Kidney (tissue), 14 donors: ENCODE measurements around the gene LRRC49. TPM values are rescaled to one million over a fixed set of nuclear protein-coding genes. Genes with fewer than 3 reads are reported as not detected.
"Not testable (repeated sequence)": the region's sequence is repeated elsewhere in the genome, so short reads cannot be mapped to it uniquely, and the experiment has no call there.

ENCODE experiments used
- DNase-seq, 5 donors: peaks; one replicate each; pipeline ENCODE4 v3.0.0-alpha.2; 2013 to 2020
- FAIRE-seq: peaks from 2 replicates; lab custom pipeline; 2012; peaks lifted over from hg19 to GRCh38; lab: Jason Lieb, UNC
- H3K27ac ChIP-seq, 2 donors: one replicate each; pipeline ENCODE4 v1.7.0; 2013; ENCODE audit warnings: low read depth in 2 of 2, low read length in 2 of 2, inconsistent platforms in 1 of 2
- H3K27me3 ChIP-seq: one replicate; pipeline ENCODE4 v1.7.1; 2013; ENCODE audit warnings: low read length, inconsistent platforms; ENCODE audit not compliant: control insufficient read depth, insufficient read depth
- H3K36me3 ChIP-seq, 3 donors: one replicate each; pipeline versions ENCODE4 v1.7.0 to v1.7.1; 2013; ENCODE audit warnings: low read length in 3 of 3, control low read depth in 1 of 3, inconsistent platforms in 1 of 3; ENCODE audit not compliant: insufficient read depth in 3 of 3, control insufficient read depth in 2 of 3
- H3K4me1 ChIP-seq, 3 donors: one replicate each; pipeline versions ENCODE4 v1.7.0 to v1.7.1; 2013; ENCODE audit warnings: low read length in 3 of 3, inconsistent platforms in 1 of 3, low read depth in 1 of 3; ENCODE audit not compliant: control insufficient read depth in 2 of 3, insufficient read depth in 2 of 3
- H3K4me3 ChIP-seq, 3 donors: one replicate each; pipeline versions ENCODE4 v1.7.0 to v1.8.1; 2013; ENCODE audit warnings: low read length in 3 of 3, control low read depth in 1 of 3, inconsistent platforms in 1 of 3
- H3K9ac ChIP-seq, 3 donors: one replicate each; pipeline versions ENCODE4 v1.7.0 to v1.7.1; 2013; ENCODE audit warnings: low read length in 3 of 3, control low read depth in 1 of 3, inconsistent platforms in 1 of 3
- H3K9me3 ChIP-seq, 3 donors: one replicate each; pipeline versions ENCODE4 v1.7.0 to v1.7.1; 2013; ENCODE audit warnings: low read length in 3 of 3, control low read depth in 1 of 3, inconsistent platforms in 1 of 3; ENCODE audit not compliant: control insufficient read depth in 2 of 3, insufficient read depth in 1 of 3
- intact Hi-C: fragments of 100-400 bp; cut with DNase I; formaldehyde crosslinking; loops from one replicate; pipeline ENCODE4 v1.11.1; 2022
- polyA plus RNA-seq: library from polyadenylated mRNA; stranded (reverse); fragments of 350-450 nt; fragmentation: Illumina TruSeq; extraction: RNeasy Lipid Tissue Mini Kit (QIAGEN cat#74804); gene quantifications from one replicate; pipeline ENCODE4 v1.2.3, GENCODE V29; 2014; ENCODE audit warnings: low read depth, low replicate concordance; ENCODE audit not compliant: insufficient read depth
- total RNA-seq: library from RNA; stranded (reverse); fragmentation: NEBNext Ultra II Directional; extraction: Animal tissue kit (Norgen Biotek cat#: 25700); gene quantifications from one replicate; pipeline ENCODE4 v1.2.1, GENCODE V29; 2021
- TF ChIP-seq, protein P1 (sequence below): IDR thresholded peaks from 3 replicates; pipeline ENCODE4 v1.5.1; 2012; ENCODE audit warnings: mild to moderate bottlenecking, moderate library complexity, borderline replicate concordance; ENCODE audit not compliant: insufficient read depth; ENCODE audit errors: extremely low read depth
- donor health status: control.
- donor health status: control.
- donor health status: control.
- donor health status: control.
- donor health status: control.
- donor health status: DM: yes; HTN: yes; CAD: no.
- donor health status: Normal renal cell carcinoma (clear cell type).

The LRRC49 gene
- total and polyA plus RNA-seq, 2 donors from 2014 or later, result 13.2 to 14.2 TPM

DNA sequence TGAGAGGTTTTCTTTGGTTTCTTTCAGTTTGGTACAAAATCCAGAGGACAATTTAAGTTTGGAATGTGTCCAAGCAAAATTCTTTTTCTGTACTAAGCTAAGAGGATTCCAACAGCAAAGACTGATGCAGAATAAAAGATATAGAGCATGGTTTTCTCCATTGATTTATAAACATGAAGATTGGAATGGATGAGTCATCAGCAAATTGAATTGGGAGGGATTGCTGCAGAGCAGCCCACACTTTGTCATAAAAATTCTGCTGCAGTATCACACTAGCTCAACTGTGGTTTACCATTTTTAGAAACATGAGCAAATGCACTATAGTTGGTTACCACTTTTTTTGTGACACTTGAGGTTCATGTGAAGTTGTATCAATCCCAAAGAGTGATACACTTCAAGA lies 22.6 kb upstream of the LRRC49 start:
- H3K36me3 ChIP-seq, result no peaks in the 10 kb centered on the region
- DNase-seq, result peak in 1 of 5 donors; percentile 23
- no peak overlapping the region for H3K4me3 ChIP-seq
- TF ChIP-seq, protein P1, sequence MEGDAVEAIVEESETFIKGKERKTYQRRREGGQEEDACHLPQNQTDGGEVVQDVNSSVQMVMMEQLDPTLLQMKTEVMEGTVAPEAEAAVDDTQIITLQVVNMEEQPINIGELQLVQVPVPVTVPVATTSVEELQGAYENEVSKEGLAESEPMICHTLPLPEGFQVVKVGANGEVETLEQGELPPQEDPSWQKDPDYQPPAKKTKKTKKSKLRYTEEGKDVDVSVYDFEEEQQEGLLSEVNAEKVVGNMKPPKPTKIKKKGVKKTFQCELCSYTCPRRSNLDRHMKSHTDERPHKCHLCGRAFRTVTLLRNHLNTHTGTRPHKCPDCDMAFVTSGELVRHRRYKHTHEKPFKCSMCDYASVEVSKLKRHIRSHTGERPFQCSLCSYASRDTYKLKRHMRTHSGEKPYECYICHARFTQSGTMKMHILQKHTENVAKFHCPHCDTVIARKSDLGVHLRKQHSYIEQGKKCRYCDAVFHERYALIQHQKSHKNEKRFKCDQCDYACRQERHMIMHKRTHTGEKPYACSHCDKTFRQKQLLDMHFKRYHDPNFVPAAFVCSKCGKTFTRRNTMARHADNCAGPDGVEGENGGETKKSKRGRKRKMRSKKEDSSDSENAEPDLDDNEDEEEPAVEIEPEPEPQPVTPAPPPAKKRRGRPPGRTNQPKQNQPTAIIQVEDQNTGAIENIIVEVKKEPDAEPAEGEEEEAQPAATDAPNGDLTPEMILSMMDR, result no peak
- intact Hi-C loops, result no loop called here
- H3K4me1 ChIP-seq, result no peaks in the 10 kb centered on the region
- H3K9ac ChIP-seq, result no peak overlapping the region
- H3K27me3 ChIP-seq, result no peaks in the 10 kb centered on the region
- H3K27ac ChIP-seq, result no peak overlapping the region
- no peaks in the 10 kb centered on the region for H3K9me3 ChIP-seq
- FAIRE-seq, result no peak

DNA sequence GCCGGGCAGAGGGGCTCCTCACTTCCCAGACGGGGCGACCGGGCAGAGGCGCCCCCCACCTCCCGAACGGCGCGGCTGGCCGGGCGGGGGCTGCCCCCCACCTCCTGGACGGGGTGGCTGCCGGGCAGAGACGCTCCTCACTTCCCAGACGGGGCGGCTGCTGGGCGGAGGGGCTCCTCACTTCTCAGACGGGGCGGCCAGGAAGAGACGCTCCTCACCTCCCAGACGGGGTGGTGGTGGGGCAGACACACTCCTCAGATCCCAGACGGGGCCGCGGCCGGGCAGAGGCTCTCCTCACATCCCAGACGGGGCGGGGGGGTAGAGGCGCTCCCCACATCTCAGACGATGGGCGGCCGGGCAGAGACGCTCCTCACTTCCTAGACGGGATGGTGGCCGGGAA lies 21.1 kb upstream of the LRRC49 start:
- H3K27me3 ChIP-seq, H3K27ac ChIP-seq, intact Hi-C loops, H3K4me1 ChIP-seq, H3K9ac ChIP-seq, FAIRE-seq, H3K9me3 ChIP-seq, H3K36me3 ChIP-seq, DNase-seq, H3K4me3 ChIP-seq: not testable (repeated sequence)

DNA sequence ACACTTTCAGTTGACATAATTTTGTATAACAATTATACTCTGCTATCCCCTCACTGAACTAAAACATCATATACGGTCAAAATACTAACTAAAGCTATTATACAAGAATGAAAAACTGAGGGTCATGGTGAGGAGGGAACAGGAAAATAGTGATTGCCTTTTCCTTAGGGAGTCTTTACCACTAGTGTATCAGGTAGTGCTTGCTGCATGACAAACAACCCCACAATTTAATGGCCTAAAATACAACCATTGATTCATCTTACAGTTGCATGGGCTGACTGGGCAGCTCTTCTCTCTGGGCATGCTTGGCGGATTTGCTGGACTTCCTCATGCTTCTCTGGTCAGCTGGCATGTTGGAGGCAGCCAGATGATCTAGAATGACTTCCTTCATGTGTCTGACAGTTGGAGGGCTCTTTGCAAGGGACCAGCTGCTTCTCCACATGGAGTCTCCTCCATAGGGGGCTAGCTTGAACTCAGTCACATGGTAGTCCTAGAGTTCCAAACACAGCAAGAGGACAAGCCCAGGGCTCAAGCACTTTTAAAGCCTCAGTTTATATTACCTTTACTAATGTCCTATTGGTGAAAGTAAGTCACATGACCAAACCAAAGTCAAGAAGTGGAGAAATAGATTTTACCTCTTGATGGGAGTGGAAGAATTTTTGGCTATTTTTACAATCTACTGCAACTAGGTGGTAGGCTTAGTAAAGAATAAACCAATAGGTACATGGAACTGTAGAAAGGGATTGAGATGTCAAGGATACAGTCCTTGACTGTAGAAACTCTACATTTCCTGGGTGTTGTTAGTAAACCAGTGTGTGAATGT lies 19.2 kb upstream of the LRRC49 start:
- Histone ChIP-seq H3K4me3 (no peak overlapping the region), H3K27ac (no peak overlapping the region), H3K27me3 (no peaks in the 10 kb centered on the region), H3K9me3 (no peaks in the 10 kb centered on the region), H3K9ac (no peak overlapping the region), H3K36me3 (no peaks in the 10 kb centered on the region), H3K4me1 (no peaks in the 10 kb centered on the region)
- no peak for DNase-seq
- TF ChIP-seq, protein P1, result no peak
- no peak for FAIRE-seq
- intact Hi-C loops, result no loop called here

DNA sequence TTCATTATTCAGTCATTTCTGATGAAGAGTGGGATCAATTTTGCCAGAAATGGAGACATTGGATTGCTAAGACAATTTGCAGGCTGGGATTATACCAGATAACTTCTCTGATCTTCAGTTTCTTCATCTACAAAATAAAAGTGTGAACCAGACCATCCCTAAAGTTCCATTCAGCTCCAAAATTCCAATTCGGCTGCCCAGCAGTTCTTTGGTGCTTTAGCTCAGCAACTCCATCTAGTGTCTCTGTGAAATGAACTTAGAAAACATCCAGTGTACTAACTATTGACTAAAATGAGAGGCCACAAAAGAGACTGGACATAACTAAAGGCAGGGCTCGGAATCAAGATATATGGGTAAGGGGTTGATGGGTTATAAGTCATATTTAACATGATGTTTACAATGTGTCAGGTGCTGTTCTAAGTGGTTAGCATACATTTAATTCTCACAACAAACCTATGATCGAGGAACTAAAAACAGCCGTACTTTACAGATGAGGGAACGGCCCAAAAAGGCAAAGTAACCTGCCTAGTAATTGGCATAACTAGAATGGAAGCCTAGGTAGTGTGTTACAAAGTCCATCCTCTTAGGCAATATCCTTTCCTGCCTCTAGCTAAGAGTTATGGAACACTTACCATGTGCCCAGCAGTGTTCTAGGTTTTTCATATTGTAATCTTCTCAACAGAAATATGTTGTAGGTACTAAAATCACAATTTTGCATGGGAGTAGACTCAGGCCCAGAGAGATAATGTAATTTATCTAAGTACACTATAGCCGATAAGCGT lies 17.4 kb upstream of the LRRC49 start:
- intact Hi-C loops, result no loop called here
- FAIRE-seq (peak; percentile 60), DNase-seq (peak in 2 of 5 donors; percentile 17 to 57)
- Histone ChIP-seq H3K9ac (no peak overlapping the region), H3K36me3 (no peaks in the 10 kb centered on the region), H3K9me3 (no peaks in the 10 kb centered on the region), H3K27me3 (no peaks in the 10 kb centered on the region), H3K4me1 (no peaks in the 10 kb centered on the region), H3K27ac (no peak overlapping the region), H3K4me3 (no peak overlapping the region)
- TF ChIP-seq, protein P1, result peak; percentile 39
